Neutrophil (primary cell): ENCODE results near the gene NKAIN1.

Experiments
- H3K27ac ChIP-seq: fragments of 200-600 bp; sonication (generic); 2 replicates; pipeline ENCODE4 v1.5.1; 2016; ENCODE audit warnings: mild to moderate bottlenecking, moderate library complexity
- H3K27me3 ChIP-seq: fragments of 200-600 bp; sonication (generic); 2 replicates; pipeline ENCODE4 v1.6.0; 2016; ENCODE audit warnings: mild to moderate bottlenecking
- H3K36me3 ChIP-seq: fragments of 200-600 bp; sonication (generic); 2 replicates; pipeline ENCODE4 v1.5.1; 2017
- H3K4me1 ChIP-seq, 2 experiments: fragments of 200-600 bp in 1 of 2; sonication (generic) in 1 of 2; 1 replicate in 1 of 2; 2 replicates in 1 of 2; pipeline versions ENCODE4 v1.5.1 to v1.6.1; 2013 to 2016; ENCODE audit warnings: low read depth in 1 of 2, low read length in 1 of 2, mild to moderate bottlenecking in 1 of 2, moderate library complexity in 1 of 2; ENCODE audit not compliant: control insufficient read depth in 1 of 2, insufficient read depth in 1 of 2
- H3K4me3 ChIP-seq, 2 experiments: fragments of 200-600 bp in 1 of 2; sonication (generic) in 1 of 2; 1 replicate in 1 of 2; 2 replicates in 1 of 2; pipeline ENCODE4 v1.5.1; 2013 to 2016; ENCODE audit warnings: low read depth in 1 of 2, low read length in 1 of 2, mild to moderate bottlenecking in 1 of 2, moderate library complexity in 1 of 2
- H3K9me3 ChIP-seq: fragments of 200-600 bp; sonication (generic); 2 replicates; pipeline ENCODE4 v1.5.1; 2016
- TF ChIP-seq, protein P1 (sequence below): fragments of 200-600 bp; sonication (generic); IDR thresholded peaks from 2 replicates; pipeline ENCODE4 v1.5.1; 2016; ENCODE audit warnings: antibody characterized with exemption

The NKAIN1 gene

DNA sequence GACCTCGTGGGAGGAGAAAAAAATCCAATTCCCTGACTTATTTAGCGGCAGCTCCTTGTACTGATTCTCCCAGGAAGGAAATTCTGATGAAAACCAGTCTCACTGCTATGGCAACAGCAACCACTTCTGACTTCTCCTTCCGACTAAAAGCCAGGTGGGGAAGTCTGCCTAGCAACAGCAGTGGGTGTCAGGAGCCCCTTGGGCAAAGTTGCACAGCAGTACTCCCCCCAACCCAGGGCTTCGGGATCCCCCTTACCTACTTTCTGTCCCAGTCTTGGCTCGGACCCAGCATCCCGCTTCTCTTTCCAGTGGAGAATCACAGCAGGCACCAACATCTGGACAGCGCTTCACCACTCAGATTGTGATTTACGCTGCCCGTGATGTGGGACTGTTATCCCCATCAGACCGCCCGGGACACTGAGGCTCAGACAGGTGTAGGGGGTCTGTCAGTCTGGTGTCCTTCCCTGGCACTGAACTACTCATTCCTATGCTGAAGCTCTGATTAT lies 24.6 kb downstream of the NKAIN1 start:
- Histone ChIP-seq H3K36me3 (no peaks in the 10 kb centered on the region), H3K27me3 (peaks cover 13% of the 10 kb centered on the region), H3K9me3 (no peaks in the 10 kb centered on the region), H3K4me1 (no peaks in the 10 kb centered on the region), H3K27ac (no peak overlapping the region), H3K4me3 (no peak overlapping the region)
- TF ChIP-seq, protein P1, sequence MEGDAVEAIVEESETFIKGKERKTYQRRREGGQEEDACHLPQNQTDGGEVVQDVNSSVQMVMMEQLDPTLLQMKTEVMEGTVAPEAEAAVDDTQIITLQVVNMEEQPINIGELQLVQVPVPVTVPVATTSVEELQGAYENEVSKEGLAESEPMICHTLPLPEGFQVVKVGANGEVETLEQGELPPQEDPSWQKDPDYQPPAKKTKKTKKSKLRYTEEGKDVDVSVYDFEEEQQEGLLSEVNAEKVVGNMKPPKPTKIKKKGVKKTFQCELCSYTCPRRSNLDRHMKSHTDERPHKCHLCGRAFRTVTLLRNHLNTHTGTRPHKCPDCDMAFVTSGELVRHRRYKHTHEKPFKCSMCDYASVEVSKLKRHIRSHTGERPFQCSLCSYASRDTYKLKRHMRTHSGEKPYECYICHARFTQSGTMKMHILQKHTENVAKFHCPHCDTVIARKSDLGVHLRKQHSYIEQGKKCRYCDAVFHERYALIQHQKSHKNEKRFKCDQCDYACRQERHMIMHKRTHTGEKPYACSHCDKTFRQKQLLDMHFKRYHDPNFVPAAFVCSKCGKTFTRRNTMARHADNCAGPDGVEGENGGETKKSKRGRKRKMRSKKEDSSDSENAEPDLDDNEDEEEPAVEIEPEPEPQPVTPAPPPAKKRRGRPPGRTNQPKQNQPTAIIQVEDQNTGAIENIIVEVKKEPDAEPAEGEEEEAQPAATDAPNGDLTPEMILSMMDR = no peak

DNA sequence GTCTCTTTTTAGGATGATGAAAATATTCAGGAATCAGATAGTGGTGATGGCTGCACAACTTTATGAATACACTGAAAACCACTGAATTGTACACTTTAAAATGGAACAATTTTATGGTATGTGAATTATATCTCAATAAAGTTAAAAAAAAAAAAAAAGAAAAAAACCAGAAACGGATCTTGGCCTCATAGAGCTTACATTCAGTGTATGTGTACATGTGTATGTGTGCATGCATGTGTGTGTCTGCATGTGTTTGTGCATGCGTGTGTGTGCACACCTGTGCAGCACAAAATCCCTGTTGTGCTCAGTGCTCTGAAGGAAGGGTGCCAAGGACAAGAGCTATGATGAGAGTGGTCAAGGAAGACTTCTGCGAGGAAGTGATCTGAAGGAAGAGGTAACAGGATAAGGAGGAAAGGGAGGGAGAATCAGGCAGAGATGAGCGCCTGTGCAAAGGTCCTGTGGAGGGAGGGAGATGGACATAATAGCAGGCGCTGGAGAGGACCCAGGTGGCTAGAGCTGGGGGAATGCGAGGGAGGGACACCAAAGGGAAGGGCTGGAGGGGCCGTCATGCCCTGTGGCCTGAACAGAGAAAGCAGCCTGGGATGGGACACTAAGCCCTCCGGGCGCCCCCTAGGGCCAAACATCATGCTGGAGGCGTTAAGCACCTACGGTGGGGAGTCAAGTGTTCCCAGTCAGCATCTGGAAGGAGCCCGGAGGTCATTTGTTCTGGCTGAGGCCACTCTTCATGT lies 25.2 kb downstream of the NKAIN1 start:
- Histone ChIP-seq H3K36me3 (no peaks in the 10 kb centered on the region), H3K4me1 (no peaks in the 10 kb centered on the region)
- TF ChIP-seq, protein P1 = no peak

DNA sequence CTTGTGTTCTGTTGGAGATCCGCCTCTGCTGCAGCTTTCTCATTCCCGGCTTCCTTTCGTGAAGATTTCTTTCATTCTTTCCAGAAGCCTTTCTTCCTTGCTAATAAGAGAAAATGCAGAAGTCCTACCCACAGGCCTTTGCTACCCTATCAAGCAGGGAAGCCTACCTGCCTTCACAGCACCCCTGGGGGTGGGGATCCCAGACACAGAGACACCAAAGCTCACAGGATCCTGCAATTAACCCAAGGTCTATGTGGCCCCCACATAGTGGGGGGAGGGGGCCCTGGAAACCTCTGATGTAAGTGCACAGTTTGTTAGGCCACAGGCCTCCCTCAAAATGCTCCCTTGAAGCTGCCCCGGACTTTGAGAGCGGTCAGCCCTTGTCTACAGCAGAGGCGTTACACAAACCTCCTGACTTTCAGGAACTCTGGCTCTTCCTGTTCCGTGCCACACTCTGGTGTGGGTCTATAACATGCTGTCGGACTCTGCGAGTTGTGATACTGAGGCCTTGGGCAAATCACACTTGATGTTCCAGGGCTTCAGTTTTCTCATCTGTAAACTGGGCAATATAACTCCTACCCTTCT lies 31.2 kb downstream of the NKAIN1 start:
- Histone ChIP-seq H3K4me3 (no peak overlapping the region), H3K9me3 (no peaks in the 10 kb centered on the region), H3K27ac (no peak overlapping the region), H3K36me3 (no peaks in the 10 kb centered on the region), H3K4me1 (peaks cover 5 to 7% of the 10 kb centered on the region in 2 experiments), H3K27me3 (no peaks in the 10 kb centered on the region)
- TF ChIP-seq, protein P1 = no peak

More for the DNA sequence above, 25.2 kb downstream of the NKAIN1 start:
- Histone ChIP-seq H3K27ac (no peak overlapping the region), H3K9me3 (no peaks in the 10 kb centered on the region), H3K27me3 (peaks cover 13% of the 10 kb centered on the region), H3K4me3 (no peak overlapping the region)

DNA sequence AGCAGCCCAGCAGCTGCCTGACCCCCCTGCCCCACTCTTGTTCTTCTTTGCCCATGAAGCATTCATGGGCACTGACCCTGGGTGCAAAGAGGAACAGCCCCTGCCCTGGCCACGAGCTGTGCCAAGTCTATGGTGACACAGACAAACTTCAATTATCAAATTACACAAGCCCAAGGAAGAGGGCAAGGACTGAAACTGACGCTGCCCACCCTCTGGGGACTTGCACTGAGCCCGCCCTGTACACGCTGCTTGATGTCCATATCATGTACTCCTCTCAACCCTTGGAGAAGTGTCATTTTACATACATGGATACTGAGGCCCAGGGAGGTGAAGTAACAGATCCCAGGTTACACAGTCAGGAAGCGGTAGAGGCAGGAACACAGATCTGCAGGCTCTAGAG lies 32.1 kb downstream of the NKAIN1 start:
- Histone ChIP-seq H3K4me3 (no peak overlapping the region), H3K27ac (no peak overlapping the region), H3K27me3 (no peaks in the 10 kb centered on the region), H3K36me3 (no peaks in the 10 kb centered on the region), H3K9me3 (no peaks in the 10 kb centered on the region), H3K4me1 (peaks cover 5 to 7% of the 10 kb centered on the region in 2 experiments)
- TF ChIP-seq, protein P1 = no peak

DNA sequence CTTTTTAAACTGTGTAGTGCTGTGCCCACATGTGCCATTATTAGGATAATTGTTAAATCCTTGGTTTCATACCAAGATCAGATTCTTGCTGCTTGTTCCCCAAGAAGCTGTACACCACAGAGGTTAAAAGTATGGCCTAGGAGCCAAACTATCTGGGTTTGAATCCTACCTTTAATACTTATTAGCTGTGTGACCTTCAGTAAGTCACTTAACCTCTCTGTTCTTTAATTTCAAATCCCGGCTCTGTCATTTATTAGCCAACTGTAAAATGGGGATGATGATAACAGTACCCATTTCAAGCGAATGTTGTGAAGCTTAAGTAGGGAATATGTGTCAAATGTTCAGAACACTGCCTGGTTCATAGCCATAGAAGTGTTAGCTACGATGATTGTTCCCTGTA lies 32.6 kb downstream of the NKAIN1 start:
- Histone ChIP-seq H3K4me1 (peaks cover 5 to 7% of the 10 kb centered on the region in 2 experiments), H3K27ac (no peak overlapping the region), H3K36me3 (no peaks in the 10 kb centered on the region), H3K9me3 (no peaks in the 10 kb centered on the region), H3K27me3 (no peaks in the 10 kb centered on the region), H3K4me3 (no peak overlapping the region)
- TF ChIP-seq, protein P1 = no peak
